Caco-2 (cell line): ENCODE results near the gene PLS3. TPM values are rescaled to one million over a fixed set of nuclear protein-coding genes. Genes with fewer than 3 reads are reported as not detected.

Source experiments
- BruUV-seq: library from RNA; stranded (reverse); fragments of 400-500 nt; replicated peaks from 2 replicates; lab custom pipeline; 2021; lab: Mats Ljungman, UMichigan
- CTCF ChIA-PET: fragments of 300-600 bp; sonication (Branson Sonifier 250); formaldehyde crosslinking; loops from one replicate; lab custom pipeline; 2022; ENCODE audit warnings: antibody characterized with exemption; lab: Charles Lee
- POLR2A ChIA-PET: fragments of 300-600 bp; sonication (Branson Sonifier 250); formaldehyde crosslinking; loops from one replicate; lab custom pipeline; 2022; ENCODE audit warnings: antibody characterized with exemption; lab: Charles Lee
- DNase-seq, 2 experiments: peaks; one replicate each; pipeline versions ENCODE4 v3.0.0 to v3.0.0-alpha.2; 2020 to 2022
- H3K27me3 ChIP-seq: replicated peaks from 2 replicates; pipeline ENCODE4 v1.6.0; 2011; ENCODE audit warnings: low read length; ENCODE audit not compliant: control insufficient read depth, insufficient read depth
- H3K36me3 ChIP-seq: 2 replicates; pipeline ENCODE4 v1.5.1; 2011; ENCODE audit warnings: low read length; ENCODE audit not compliant: control insufficient read depth, insufficient read depth
- H3K4me1 ChIP-seq: fragments of 250-450 bp; sonication (Bioruptor Pico); 2 replicates; pipeline ENCODE4 v1.5.1; 2020; ENCODE audit warnings: mild to moderate bottlenecking
- H3K4me3 ChIP-seq: 2 replicates; pipeline ENCODE4 v1.5.1; 2011; ENCODE audit warnings: low read depth, mild to moderate bottlenecking, control low read depth, low read length
- H3K9me3 ChIP-seq: fragments of 250-450 bp; sonication (Bioruptor Pico); 2 replicates; pipeline ENCODE4 v1.5.1; 2020; ENCODE audit warnings: mild to moderate bottlenecking, moderate library complexity
- H3K27ac Mint-ChIP-seq: one replicate; pipeline ENCODE4 v1.8.0; 2022; ENCODE audit warnings: mixed read lengths; ENCODE audit not compliant: unreplicated experiment
- H3K27me3 Mint-ChIP-seq: one replicate; pipeline ENCODE4 v1.8.0; 2022; ENCODE audit warnings: mixed read lengths; ENCODE audit not compliant: insufficient read depth, unreplicated experiment
- H3K36me3 Mint-ChIP-seq: one replicate; pipeline ENCODE4 v1.8.0; 2022; ENCODE audit warnings: mild to moderate bottlenecking, mixed read lengths; ENCODE audit not compliant: insufficient read depth, unreplicated experiment
- H3K4me1 Mint-ChIP-seq: one replicate; pipeline ENCODE4 v1.8.0; 2022; ENCODE audit warnings: low read depth, mixed read lengths; ENCODE audit not compliant: unreplicated experiment
- H3K4me3 Mint-ChIP-seq: one replicate; pipeline ENCODE4 v1.8.0; 2022; ENCODE audit warnings: mild to moderate bottlenecking, moderate library complexity, mixed read lengths; ENCODE audit not compliant: unreplicated experiment
- H3K9me3 Mint-ChIP-seq: one replicate; pipeline ENCODE4 v1.8.0; 2022; ENCODE audit warnings: mixed read lengths; ENCODE audit not compliant: unreplicated experiment
- CTCF ChIP-seq, 2 experiments: fragments of 200-600 bp in 1 of 2; IDR thresholded peaks; 1 replicate in 1 of 2; 2 replicates in 1 of 2; pipeline versions ENCODE4 v1.5.1 to v1.8.0; 2011 to 2022; ENCODE audit warnings: antibody characterized with exemption in 1 of 2, control low read depth in 1 of 2, inconsistent platforms in 1 of 2, low read depth in 1 of 2, low read length in 1 of 2, mild to moderate bottlenecking in 1 of 2, moderate library complexity in 1 of 2; ENCODE audit not compliant: insufficient read depth in 1 of 2, severe bottlenecking in 1 of 2, unreplicated experiment in 1 of 2
- intact Hi-C: fragments of 100-400 bp; cut with micrococcal nuclease; formaldehyde crosslinking; loops from one replicate; pipeline ENCODE4 v1.10.0; 2022; ENCODE audit not compliant: unreplicated experiment
- total RNA-seq: library from RNA; stranded (reverse); gene quantifications from 2 replicates; pipeline ENCODE4 v1.2.3, GENCODE V29; 2022

PLS3 gene
- total RNA-seq, 1 experiment from 2014 or later, result 213 TPM

GRCh38 chrX:115563633-115564162 lies 2.7 kb downstream of the PLS3 start:
- H3K4me1 Mint-ChIP-seq, result no peaks in the 10 kb centered on the region
- no peak for TF ChIP-seq CTCF (IDR thresholded peaks at IDR 0.05; ENCODE audit: insufficient read depth in 1 of 2, low read depth in 1 of 2, low read length in 1 of 2, severe bottlenecking in 1 of 2, unreplicated experiment in 1 of 2)
- Histone ChIP-seq H3K36me3 (no peaks in the 10 kb centered on the region), H3K4me1 (peaks cover 15% of the 10 kb centered on the region), H3K27me3 (no peaks in the 10 kb centered on the region), H3K4me3 (no peak overlapping the region), H3K9me3 (no peaks in the 10 kb centered on the region)
- peaks cover 22% of the 10 kb centered on the region for H3K36me3 Mint-ChIP-seq
- DNase-seq, result no peak
- BruUV-seq, result no TSS peak
- no peaks in the 10 kb centered on the region for H3K27me3 Mint-ChIP-seq
- CTCF ChIA-PET, result no interaction called here
- no peaks in the 10 kb centered on the region for H3K9me3 Mint-ChIP-seq
- intact Hi-C loops, result loop anchor here (5.0 kb wide), 1 partner anchor 79 kb away; no protein-coding TSS in a partner anchor
- H3K4me3 Mint-ChIP-seq, result no peak overlapping the region
- H3K27ac Mint-ChIP-seq, result no peak overlapping the region
- POLR2A ChIA-PET, result interaction anchor here (0.8 kb wide), 1 partner anchor 19 kb away, joined by 4 read pairs; no protein-coding TSS in a partner anchor

GRCh38 chrX:115564243-115564642 lies 3.3 kb downstream of the PLS3 start:
- Mint-ChIP-seq H3K36me3 (peaks cover 22% of the 10 kb centered on the region), H3K27me3 (no peaks in the 10 kb centered on the region), H3K27ac (no peak overlapping the region), H3K9me3 (no peaks in the 10 kb centered on the region), H3K4me1 (no peaks in the 10 kb centered on the region), H3K4me3 (no peak overlapping the region)
- ChIA-PET CTCF (no interaction called here), POLR2A (interaction anchor here (0.8 kb wide), 1 partner anchor 19 kb away, joined by 4 read pairs; no protein-coding TSS in a partner anchor)
- DNase-seq, result no peak
- Histone ChIP-seq H3K4me3 (no peak overlapping the region), H3K4me1 (peaks cover 12% of the 10 kb centered on the region), H3K27me3 (no peaks in the 10 kb centered on the region), H3K36me3 (no peaks in the 10 kb centered on the region), H3K9me3 (no peaks in the 10 kb centered on the region)
- intact Hi-C loops, result loop anchor here (5.0 kb wide), 1 partner anchor 78 kb away; no protein-coding TSS in a partner anchor
- TF ChIP-seq CTCF (IDR thresholded peaks at IDR 0.05; ENCODE audit: insufficient read depth in 1 of 2, low read depth in 1 of 2, low read length in 1 of 2, severe bottlenecking in 1 of 2, unreplicated experiment in 1 of 2), result no peak
- no TSS peak for BruUV-seq

- no peak for DNase-seq
- no peak for TF ChIP-seq CTCF (IDR thresholded peaks at IDR 0.05; ENCODE audit: insufficient read depth in 1 of 2, low read depth in 1 of 2, low read length in 1 of 2, severe bottlenecking in 1 of 2, unreplicated experiment in 1 of 2)
- H3K9me3 Mint-ChIP-seq, result no peaks in the 10 kb centered on the region
- H3K4me3 ChIP-seq, result no peak overlapping the region
- H3K27me3 Mint-ChIP-seq, result no peaks in the 10 kb centered on the region
- H3K4me3 Mint-ChIP-seq, result no peak overlapping the region
- ChIA-PET CTCF (no interaction called here), POLR2A (no interaction called here)
- H3K9me3 ChIP-seq, result no peaks in the 10 kb centered on the region
- intact Hi-C loops, result no loop called here
- no peaks in the 10 kb centered on the region for H3K36me3 ChIP-seq
- H3K4me1 ChIP-seq, result peaks cover 12% of the 10 kb centered on the region
- peaks cover 29% of the 10 kb centered on the region for H3K36me3 Mint-ChIP-seq
- no peaks in the 10 kb centered on the region for H3K4me1 Mint-ChIP-seq
- no peaks in the 10 kb centered on the region for H3K27me3 ChIP-seq
- no peak overlapping the region for H3K27ac Mint-ChIP-seq
- BruUV-seq, result no TSS peak
Measured at GRCh38 chrX:115565888-115566287, 4.9 kb downstream of the PLS3 start.
